Keratinocyte (primary cell): Measurements from ENCODE around the gene PAFAH2.

Source experiments
- EZH2 ChIP-seq: IDR thresholded peaks from one replicate; pipeline ENCODE4 v1.6.1; 2012; ENCODE audit warnings: inconsistent platforms, mild to moderate bottlenecking, low read length, moderate library complexity
- TF ChIP-seq, protein P1 (sequence below), 3 experiments: IDR thresholded peaks in 1 of 3; conservative IDR thresholded peaks in 1 of 3; optimal IDR thresholded peaks in 1 of 3; 2 replicates in 2 of 3; 3 replicates in 1 of 3; pipeline versions ENCODE3 to v1.5.1; 2011; ENCODE audit warnings: low read length in 3 of 3, mild to moderate bottlenecking in 3 of 3, moderate library complexity in 2 of 3, control low read depth in 1 of 3, inconsistent platforms in 1 of 3; ENCODE audit not compliant: insufficient read depth in 2 of 3; ENCODE audit errors: extremely low read depth in 1 of 3

DNA sequence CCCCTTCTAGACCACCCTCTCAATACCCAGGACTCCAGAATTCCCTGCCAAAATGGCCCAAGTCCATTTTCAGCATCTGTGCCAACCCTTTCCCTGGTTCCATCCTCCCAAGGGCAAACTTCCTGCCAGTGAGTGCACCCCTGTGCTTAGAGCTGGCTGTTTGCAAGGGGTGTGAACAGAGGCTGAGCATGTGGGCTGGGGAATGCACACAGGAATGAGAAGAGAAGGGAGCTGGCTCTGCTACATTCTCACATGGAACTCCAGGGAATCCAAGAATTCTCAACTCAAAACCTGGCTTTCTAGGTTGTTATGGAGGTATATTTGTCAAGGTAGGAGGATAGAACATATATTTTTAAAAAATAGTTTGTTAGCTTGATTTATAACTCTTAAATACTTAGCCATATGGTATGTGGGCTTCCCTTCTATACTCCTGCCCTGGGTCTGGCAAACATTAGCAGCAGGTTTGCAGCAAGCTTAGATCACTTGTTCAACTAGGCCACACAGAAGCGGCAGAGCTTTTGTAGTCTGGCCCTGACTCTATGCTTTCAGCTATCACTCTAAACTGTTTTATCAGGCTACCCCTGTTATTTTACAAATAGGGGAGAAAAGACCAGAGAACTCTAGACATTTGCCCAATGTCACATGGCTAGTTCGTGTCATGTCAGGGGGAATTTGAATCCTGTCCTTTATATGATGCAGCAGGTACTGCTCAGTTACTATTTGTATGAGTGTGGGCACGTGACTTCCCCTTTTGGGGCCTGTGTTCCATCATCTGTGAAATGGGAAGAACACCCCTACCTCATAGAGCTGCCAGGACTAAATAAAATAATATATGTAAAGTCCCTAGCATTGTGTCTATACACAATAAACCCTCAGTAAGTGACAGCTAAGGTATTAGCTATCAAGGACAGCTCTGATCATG lies 83.5 kb downstream of the PAFAH2 start:
- TF ChIP-seq, protein P1, sequence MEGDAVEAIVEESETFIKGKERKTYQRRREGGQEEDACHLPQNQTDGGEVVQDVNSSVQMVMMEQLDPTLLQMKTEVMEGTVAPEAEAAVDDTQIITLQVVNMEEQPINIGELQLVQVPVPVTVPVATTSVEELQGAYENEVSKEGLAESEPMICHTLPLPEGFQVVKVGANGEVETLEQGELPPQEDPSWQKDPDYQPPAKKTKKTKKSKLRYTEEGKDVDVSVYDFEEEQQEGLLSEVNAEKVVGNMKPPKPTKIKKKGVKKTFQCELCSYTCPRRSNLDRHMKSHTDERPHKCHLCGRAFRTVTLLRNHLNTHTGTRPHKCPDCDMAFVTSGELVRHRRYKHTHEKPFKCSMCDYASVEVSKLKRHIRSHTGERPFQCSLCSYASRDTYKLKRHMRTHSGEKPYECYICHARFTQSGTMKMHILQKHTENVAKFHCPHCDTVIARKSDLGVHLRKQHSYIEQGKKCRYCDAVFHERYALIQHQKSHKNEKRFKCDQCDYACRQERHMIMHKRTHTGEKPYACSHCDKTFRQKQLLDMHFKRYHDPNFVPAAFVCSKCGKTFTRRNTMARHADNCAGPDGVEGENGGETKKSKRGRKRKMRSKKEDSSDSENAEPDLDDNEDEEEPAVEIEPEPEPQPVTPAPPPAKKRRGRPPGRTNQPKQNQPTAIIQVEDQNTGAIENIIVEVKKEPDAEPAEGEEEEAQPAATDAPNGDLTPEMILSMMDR (optimal IDR thresholded peaks at IDR 0.05 in 1 of 3, IDR thresholded peaks at IDR 0.05 in 1 of 3, conservative IDR thresholded peaks at IDR 0.05 in 1 of 3; ENCODE audit: extremely low read depth in 1 of 3, insufficient read depth in 2 of 3, low read length in 3 of 3) = no peak
- TF ChIP-seq EZH2 = no peak
